VCaP (cell line): ENCODE results near the gene HOXA7.

Experiments
- H3K27ac ChIP-seq: fragments of 450-650 bp; 2 replicates; pipeline ENCODE4 v1.5.1; 2017
- CTCF ChIP-seq: fragments of 450-650 bp; conservative IDR thresholded peaks from 2 replicates; pipeline ENCODE4 v1.5.1; 2017; ENCODE audit warnings: mild to moderate bottlenecking, moderate library complexity

HOXA7 gene

DNA sequence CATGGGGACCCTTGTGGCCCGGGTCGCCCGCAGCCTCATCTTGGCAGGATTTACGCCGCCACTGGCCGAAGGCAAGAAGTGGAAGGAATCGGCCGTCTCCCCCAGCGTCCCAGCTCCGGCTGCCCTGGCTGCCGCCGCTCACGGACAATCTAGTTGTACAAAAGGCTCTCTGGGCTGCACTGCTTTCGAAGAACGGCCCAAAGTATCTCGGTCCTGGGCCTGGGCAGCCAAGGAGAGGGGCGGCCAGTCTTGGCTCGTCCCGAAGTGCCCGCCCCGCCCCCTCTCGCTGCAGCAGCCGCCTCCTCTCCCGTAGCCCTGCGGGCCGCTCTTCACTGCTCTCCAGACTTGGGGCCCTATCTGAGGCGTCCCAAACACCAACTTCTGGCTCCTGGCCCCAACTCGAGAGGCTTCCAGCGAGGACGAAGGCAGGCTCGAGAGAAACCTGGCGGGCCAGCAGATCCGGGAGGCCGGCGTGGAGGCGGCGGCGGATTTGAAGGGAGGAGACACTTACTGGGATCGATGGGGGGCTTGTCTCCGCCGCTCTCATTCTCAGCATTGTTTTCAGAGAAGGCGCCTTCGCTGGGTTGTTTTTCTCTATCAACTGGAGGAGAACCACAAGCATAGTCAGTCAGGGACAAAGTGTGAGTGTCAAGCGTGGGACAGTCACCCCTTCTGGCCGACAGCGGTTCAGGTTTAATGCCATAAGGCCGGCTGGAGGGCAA lies 8.1 kb upstream of the HOXA7 start:
- TF ChIP-seq CTCF, result peak; percentile 42
- H3K27ac ChIP-seq, result peak overlapping the region; percentile 99

DNA sequence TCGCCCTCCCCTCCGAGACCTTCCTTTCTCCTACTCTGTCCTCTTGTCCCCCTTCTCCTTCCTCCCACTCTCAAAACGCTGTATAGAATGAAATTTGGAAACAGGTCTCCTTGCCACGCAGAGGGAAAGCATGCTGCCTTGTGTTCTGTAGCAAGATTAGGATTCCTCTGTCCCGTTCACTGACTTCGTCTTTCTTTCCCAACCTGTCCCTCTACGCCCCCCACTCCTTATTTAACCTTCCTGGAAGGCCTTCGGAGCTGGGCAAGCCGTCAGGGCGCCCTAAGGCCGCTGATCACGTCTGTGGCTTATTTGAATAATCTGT lies 7.5 kb upstream of the HOXA7 start:
- TF ChIP-seq CTCF, result no peak
- H3K27ac ChIP-seq, result peak overlapping the region; percentile 99

- H3K27ac ChIP-seq, result peak overlapping the region; percentile 99
- no peak for TF ChIP-seq CTCF
These were observed 7.0 kb upstream of the HOXA7 start for GRCh38 chr7:27163288-27164044.

- no peak for TF ChIP-seq CTCF
- H3K27ac ChIP-seq, result peak overlapping the region; percentile 99
These were observed 6.2 kb upstream of the HOXA7 start for GRCh38 chr7:27162561-27163287.

DNA sequence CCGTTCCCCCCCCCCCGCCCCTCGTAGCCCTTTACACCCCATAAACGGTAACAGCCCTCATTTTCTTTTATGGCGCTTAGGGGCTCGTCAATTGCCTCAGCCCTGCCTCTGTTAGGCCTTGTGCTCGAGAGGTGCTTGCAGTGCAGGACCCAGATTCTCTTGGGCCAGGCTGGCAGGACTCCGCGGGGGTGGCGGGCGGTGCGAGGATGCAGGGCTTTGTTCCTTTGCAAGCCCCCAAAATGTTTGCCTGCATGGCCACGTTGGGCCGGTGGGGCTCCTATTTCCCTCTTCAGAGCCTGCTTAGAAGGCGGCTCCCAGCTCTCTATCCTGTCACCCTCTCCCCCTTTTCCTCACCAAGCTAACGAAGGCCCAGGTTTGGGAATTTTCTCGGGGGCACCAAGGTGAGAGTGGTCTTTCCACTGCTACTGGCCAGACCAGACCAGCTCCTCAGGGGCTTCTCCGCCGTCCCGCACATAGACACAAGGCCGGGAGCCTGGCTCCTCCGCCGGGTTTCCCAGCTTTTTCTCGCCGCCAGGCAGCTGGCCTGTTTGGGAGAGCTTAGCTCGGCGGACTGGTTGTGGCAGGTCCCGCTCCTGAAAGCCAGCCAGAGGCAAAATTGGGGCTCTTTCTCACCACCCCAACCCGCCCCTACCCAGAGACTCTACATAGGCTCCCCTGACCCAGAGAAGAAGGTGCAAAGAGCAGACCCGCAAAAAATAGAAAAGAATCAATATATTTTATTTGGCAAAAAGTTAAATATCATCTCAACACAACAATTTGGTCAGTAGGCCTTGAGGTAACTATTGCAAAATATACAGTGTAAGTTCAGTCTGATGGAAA lies 5.5 kb upstream of the HOXA7 start:
- TF ChIP-seq CTCF, result no peak
- H3K27ac ChIP-seq, result peak overlapping the region; percentile 99

- H3K27ac ChIP-seq, result peak overlapping the region; percentile 99
- TF ChIP-seq CTCF, result no peak; the same call in none of the 2 replicates
These were observed 4.8 kb upstream of the HOXA7 start for GRCh38 chr7:27161214-27161720.
